BJ (cell line): ENCODE results near the gene PALM3. TPM values are rescaled to one million over a fixed set of nuclear protein-coding genes. Genes with fewer than 3 reads are reported as not detected.
A peak's percentile ranks its signal among the peaks of the same experiment; 100 is the strongest.

Experiments
- CTCF ChIA-PET: fragments of 350-600 bp; formaldehyde crosslinking; extraction: SDS; loops from one replicate; lab custom pipeline; 2021; ENCODE audit warnings: antibody characterized with exemption, inconsistent platforms; lab: Yijun Ruan, JAX
- POLR2A ChIA-PET: fragments of 300-600 bp; sonication (Branson Sonifier 250); formaldehyde crosslinking; extraction: SDS; loops from one replicate; lab custom pipeline; 2021; ENCODE audit warnings: antibody characterized with exemption; lab: Charles Lee
- DNase-seq: peaks from one replicate; pipeline ENCODE4 v3.0.0-alpha.2; 2011; ENCODE audit warnings: low read depth
- H3K27me3 ChIP-seq: 2 replicates; pipeline ENCODE4 v1.6.0; 2011; ENCODE audit warnings: low read length; ENCODE audit not compliant: control insufficient read depth, insufficient read depth
- H3K36me3 ChIP-seq: 2 replicates; pipeline ENCODE4 v1.5.1; 2011; ENCODE audit warnings: low read length; ENCODE audit not compliant: control insufficient read depth, insufficient read depth
- H3K4me3 ChIP-seq: 2 replicates; pipeline ENCODE4 v1.5.1; 2011; ENCODE audit warnings: low read depth, mild to moderate bottlenecking, control low read depth, low read length
- polyA plus RNA-seq: library from polyadenylated mRNA; depleted of rRNA; stranded (reverse); fragments of >200 nt; gene quantifications from 2 replicates; pipeline ENCODE4 v1.2.3, GENCODE V29; 2011
- TF ChIP-seq, protein P1 (sequence below): IDR thresholded peaks from 2 replicates; pipeline ENCODE4 v1.5.1; 2011; ENCODE audit warnings: low read depth, mild to moderate bottlenecking, control low read depth, inconsistent platforms, low read length, moderate library complexity; ENCODE audit not compliant: insufficient read depth

PALM3 gene
- polyA plus RNA-seq, 1 experiment, result 0.17 TPM

DNA sequence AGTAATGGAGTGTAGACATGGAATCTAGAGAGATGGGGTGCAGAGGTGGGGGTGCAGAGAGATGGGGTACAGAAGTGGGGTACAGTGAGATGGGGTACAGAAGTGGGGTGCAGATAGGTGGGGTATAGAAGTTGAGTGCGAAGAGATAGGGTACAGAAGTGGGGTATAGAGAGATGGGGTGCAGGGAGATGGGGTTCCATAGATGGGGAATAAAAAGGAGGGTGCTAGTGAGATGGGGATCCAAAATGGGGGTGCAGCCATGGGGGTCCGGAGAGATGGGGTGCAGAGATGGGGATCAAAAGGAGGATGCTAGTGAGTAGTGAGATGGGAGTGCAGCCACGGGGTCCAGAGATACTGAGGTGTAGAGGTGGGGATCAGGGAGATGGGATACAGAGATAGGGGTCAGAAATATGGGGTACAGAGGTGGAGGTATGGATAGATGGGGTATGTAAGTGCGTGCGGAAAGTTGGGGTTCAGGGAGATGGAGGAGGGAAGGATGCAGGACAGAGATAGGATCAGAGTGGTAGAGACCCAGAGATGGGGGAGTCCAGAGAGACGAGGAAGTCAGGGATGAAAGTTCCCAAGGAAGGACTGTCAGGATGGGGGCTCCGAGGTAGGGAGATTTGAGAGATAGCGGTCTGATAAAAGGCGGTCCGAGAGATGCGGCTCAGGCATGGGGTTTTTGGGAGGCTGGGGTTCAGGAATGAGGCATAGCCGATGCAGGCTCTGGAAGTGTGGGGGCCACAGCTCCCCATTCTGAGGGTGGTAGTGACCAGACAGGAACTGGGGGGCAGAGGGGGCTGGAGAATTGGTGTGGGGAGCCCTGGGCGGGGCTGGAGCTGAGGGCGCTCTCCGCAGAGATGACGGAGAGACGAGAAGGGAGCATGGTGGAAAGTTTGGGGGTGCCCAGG, 3.4 kb downstream of the PALM3 start:
- H3K27me3 ChIP-seq, result peaks cover 8% of the 10 kb centered on the region; the same call in 1 of the 2 replicates
- POLR2A ChIA-PET, result no interaction called here
- CTCF ChIA-PET, result interaction anchor here (0.7 to 8.7 kb wide), 27 partner anchors 8 to 197 kb away, joined by 3 to 115 read pairs (median 5); partner anchors contain the start of genes ASF1B, IL27RA, MISP3 and RLN3

DNA sequence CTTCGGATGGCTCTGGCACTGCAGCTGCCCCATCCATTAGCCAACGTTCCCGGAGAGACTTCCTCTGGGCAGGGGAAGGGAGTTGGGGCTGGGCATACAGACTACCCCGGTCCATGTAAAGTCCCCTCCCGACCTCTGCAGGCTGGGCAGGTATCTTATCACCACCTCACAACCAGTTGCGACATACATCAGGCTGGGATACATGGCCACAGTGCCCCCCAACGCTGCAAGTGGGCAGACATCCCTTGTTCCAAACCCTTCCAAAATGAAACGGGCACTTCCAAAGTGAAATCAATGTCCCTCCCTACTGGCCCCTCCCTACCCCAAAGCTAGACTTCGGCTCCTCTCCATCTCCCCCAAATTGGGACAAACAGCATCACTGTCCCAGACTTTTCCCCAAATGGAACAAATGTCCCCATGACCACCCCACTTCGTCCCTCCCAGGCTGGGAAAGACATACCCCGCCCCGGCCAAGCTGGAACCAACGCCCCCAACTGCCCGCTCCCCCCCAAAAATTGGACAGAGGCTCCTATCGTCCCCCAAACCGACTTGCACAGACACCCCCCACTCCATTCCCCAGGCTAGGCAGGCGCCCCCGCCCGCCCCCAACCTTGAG, 5.0 kb downstream of the PALM3 start:
- ChIA-PET CTCF (interaction anchor here (0.6 to 8.7 kb wide), 8 partner anchors 11 to 177 kb away, joined by 3 to 115 read pairs (median 4); partner anchors contain the start of genes IL27RA and MISP3), POLR2A (interaction anchor here (0.7 kb wide), 1 partner anchor 60 kb away, joined by 3 read pairs; no protein-coding TSS in a partner anchor)
- TF ChIP-seq, protein P1, sequence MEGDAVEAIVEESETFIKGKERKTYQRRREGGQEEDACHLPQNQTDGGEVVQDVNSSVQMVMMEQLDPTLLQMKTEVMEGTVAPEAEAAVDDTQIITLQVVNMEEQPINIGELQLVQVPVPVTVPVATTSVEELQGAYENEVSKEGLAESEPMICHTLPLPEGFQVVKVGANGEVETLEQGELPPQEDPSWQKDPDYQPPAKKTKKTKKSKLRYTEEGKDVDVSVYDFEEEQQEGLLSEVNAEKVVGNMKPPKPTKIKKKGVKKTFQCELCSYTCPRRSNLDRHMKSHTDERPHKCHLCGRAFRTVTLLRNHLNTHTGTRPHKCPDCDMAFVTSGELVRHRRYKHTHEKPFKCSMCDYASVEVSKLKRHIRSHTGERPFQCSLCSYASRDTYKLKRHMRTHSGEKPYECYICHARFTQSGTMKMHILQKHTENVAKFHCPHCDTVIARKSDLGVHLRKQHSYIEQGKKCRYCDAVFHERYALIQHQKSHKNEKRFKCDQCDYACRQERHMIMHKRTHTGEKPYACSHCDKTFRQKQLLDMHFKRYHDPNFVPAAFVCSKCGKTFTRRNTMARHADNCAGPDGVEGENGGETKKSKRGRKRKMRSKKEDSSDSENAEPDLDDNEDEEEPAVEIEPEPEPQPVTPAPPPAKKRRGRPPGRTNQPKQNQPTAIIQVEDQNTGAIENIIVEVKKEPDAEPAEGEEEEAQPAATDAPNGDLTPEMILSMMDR, result no peak
- DNase-seq, result no peak
- Histone ChIP-seq H3K4me3 (peak overlapping the region; percentile 39), H3K27me3 (peaks cover 8% of the 10 kb centered on the region; the same call in 1 of the 2 replicates), H3K36me3 (no peaks in the 10 kb centered on the region)

More for the DNA sequence above, 3.4 kb downstream of the PALM3 start:
- DNase-seq, result no peak
- TF ChIP-seq, protein P1, result no peak
- Histone ChIP-seq H3K4me3 (no peak overlapping the region; the same call in 1 of the 2 replicates), H3K36me3 (no peaks in the 10 kb centered on the region)

DNA sequence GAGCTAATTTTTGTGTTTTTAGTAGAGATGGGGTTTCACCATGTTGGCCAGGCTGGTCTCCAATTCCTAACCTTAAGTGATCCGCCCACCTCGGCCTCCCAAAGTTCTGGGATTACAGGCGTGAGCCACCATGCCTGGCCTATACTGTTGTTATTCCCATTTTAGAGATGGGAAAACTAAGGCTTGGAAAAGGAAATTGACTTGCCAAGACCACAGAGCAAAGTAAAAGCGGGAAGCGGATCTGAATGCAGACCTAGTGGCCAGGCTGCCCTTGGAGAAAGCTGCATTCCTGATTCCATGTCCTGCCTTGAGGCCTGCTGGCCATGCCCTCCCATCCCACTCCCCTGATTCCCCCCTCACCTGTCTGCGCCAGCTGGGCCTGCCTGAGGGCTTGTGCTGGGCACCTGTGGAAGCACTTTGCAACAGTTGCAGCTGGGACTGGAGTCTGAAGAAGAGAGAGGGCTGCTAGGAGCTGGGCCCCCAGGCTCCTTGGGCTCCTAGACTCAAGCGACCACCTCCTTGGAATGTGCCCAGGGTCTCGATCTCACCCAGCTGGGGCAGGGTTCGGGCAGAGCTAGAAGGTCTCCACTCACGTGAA, 5.7 kb downstream of the PALM3 start:
- Histone ChIP-seq H3K36me3 (no peaks in the 10 kb centered on the region), H3K4me3 (no peak overlapping the region), H3K27me3 (peaks cover 8% of the 10 kb centered on the region; the same call in 1 of the 2 replicates)
- TF ChIP-seq, protein P1, result no peak
- POLR2A ChIA-PET, result no interaction called here
- DNase-seq, result no peak
- CTCF ChIA-PET, result interaction anchor here (0.8 to 8.7 kb wide), 7 partner anchors 13 to 177 kb away, joined by 3 to 115 read pairs (median 3); partner anchors contain the start of genes IL27RA and MISP3

DNA sequence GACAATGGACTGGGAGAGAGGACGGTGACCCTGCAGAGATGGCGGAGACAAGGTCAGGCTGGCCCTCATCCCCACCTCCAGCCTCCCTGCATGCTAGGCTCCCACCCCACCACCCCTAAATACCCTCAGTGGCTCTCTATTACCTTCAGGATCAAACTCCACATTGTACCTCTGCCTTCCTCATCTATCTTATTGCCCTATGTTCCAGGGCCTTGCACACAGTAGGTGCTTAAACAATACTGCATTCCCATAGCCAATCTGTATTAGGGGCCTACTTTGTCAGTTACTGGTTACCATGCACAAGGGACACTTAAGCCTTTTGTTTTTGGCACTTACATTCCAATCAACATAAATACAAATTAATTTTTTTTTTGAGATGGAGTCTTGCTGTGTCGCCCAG, 6.5 kb downstream of the PALM3 start:
- ChIA-PET CTCF (interaction anchor here (0.8 to 8.7 kb wide), 3 partner anchors 16 to 176 kb away, joined by 3 to 115 read pairs (median 3); partner anchors contain the start of gene MISP3), POLR2A (no interaction called here)
- no peak for DNase-seq
- H3K27me3 ChIP-seq, result peaks cover 8% of the 10 kb centered on the region; the same call in 1 of the 2 replicates
- TF ChIP-seq, protein P1, result no peak
- no peak overlapping the region for H3K4me3 ChIP-seq
- no peaks in the 10 kb centered on the region for H3K36me3 ChIP-seq
